Endothelial cell of umbilical vein (primary cell): ENCODE measurements around the gene ZNF438. TPM values are rescaled to one million over a fixed set of nuclear protein-coding genes. Genes with fewer than 3 reads are reported as not detected.

Source experiments
- BruUV-seq: library from RNA; stranded (reverse); fragments of 400-500 nt; replicated peaks from 2 replicates; lab custom pipeline; 2021; lab: Mats Ljungman, UMichigan
- CTCF ChIA-PET: fragments of 300-600, 350-600 bp; sonication (Branson Sonifier 250); formaldehyde crosslinking; loops from one replicate; lab custom pipeline; 2021; ENCODE audit warnings: antibody characterized with exemption, inconsistent platforms; lab: Charles Lee
- POLR2A ChIA-PET: fragments of 300-600, 350-600 bp; sonication (Branson Sonifier 250); formaldehyde crosslinking; loops from one replicate; lab custom pipeline; 2021; ENCODE audit warnings: antibody characterized with exemption, inconsistent platforms; lab: Charles Lee
- DNase-seq: peaks from one replicate; pipeline ENCODE4 v3.0.0-alpha.2; 2011; ENCODE audit warnings: low read depth, low spot score
- FAIRE-seq: peaks from 2 replicates; lab custom pipeline; 2011; peaks lifted over from hg19 to GRCh38; lab: Jason Lieb, UNC
- H2AFZ ChIP-seq: 2 replicates; pipeline ENCODE4 v1.6.0; 2012; ENCODE audit warnings: low read depth, low read length, control low read depth, inconsistent platforms
- H3K27ac ChIP-seq: 2 replicates; pipeline ENCODE4 v1.5.1; 2011; ENCODE audit warnings: low read depth, mild to moderate bottlenecking, control low read depth, low read length, moderate library complexity; ENCODE audit not compliant: insufficient read depth
- H3K27me3 ChIP-seq, 2 experiments: 2 replicates each; pipeline versions ENCODE4 v1.6.0 to v1.6.1; 2011; ENCODE audit warnings: low read length in 2 of 2, mixed read lengths in 1 of 2; ENCODE audit not compliant: control insufficient read depth in 2 of 2, insufficient read depth in 2 of 2
- H3K36me3 ChIP-seq, 2 experiments: 2 replicates in 1 of 2; 3 replicates in 1 of 2; pipeline ENCODE4 v1.5.1; 2011; ENCODE audit warnings: low read length in 2 of 2, mild to moderate bottlenecking in 1 of 2, moderate library complexity in 1 of 2; ENCODE audit not compliant: control insufficient read depth in 2 of 2, insufficient read depth in 2 of 2; ENCODE audit errors: extremely low read depth in 1 of 2
- H3K4me1 ChIP-seq: 3 replicates; pipeline ENCODE4 v1.5.1; 2011; ENCODE audit warnings: mild to moderate bottlenecking, low read length; ENCODE audit not compliant: control insufficient read depth, insufficient read depth; ENCODE audit errors: extremely low read depth
- H3K4me2 ChIP-seq: 2 replicates; pipeline ENCODE4 v1.6.1; 2011; ENCODE audit warnings: low read length, control low read depth, mixed read lengths; ENCODE audit not compliant: insufficient read depth
- H3K4me3 ChIP-seq, 3 experiments: fragments of 200-600 bp in 1 of 3; sonication (generic), shearing (Covaris generic) in 1 of 3; replicated peaks in 1 of 3; 2 replicates each; pipeline ENCODE4 v1.5.1; 2011 to 2016; ENCODE audit warnings: control low read depth in 3 of 3, low read length in 3 of 3, mild to moderate bottlenecking in 2 of 3, inconsistent platforms in 1 of 3, low read depth in 1 of 3, moderate library complexity in 1 of 3; ENCODE audit not compliant: insufficient read depth in 1 of 3
- H3K79me2 ChIP-seq: 2 replicates; pipeline ENCODE4 v1.6.0; 2012; ENCODE audit warnings: low read length, inconsistent platforms; ENCODE audit not compliant: control insufficient read depth, insufficient read depth
- H3K9ac ChIP-seq: replicated peaks from 2 replicates; pipeline ENCODE3; 2011; ENCODE audit warnings: low read length, control low read depth; ENCODE audit not compliant: insufficient read depth; ENCODE audit errors: extremely low read depth
- H3K9me1 ChIP-seq: replicated peaks from 3 replicates; pipeline ENCODE4 v1.6.0; 2011; ENCODE audit warnings: mild to moderate bottlenecking, low read length; ENCODE audit not compliant: control insufficient read depth, insufficient read depth; ENCODE audit errors: extremely low read depth
- H3K9me3 ChIP-seq: replicated peaks from 2 replicates; pipeline ENCODE4 v1.5.1; 2012; ENCODE audit warnings: low read length, inconsistent platforms; ENCODE audit not compliant: control insufficient read depth, insufficient read depth
- H4K20me1 ChIP-seq: replicated peaks from 2 replicates; pipeline ENCODE3; 2011; ENCODE audit warnings: mild to moderate bottlenecking, low read length; ENCODE audit not compliant: control insufficient read depth, insufficient read depth; ENCODE audit errors: extremely low read depth
- EZH2 ChIP-seq: IDR thresholded peaks from 2 replicates; pipeline ENCODE4 v1.6.1; 2012; ENCODE audit warnings: borderline replicate concordance, low read depth, mild to moderate bottlenecking, moderate library complexity, low read length, inconsistent platforms; ENCODE audit not compliant: severe bottlenecking
- FOS ChIP-seq: IDR thresholded peaks from 2 replicates; pipeline ENCODE4 v1.6.1; 2011; ENCODE audit warnings: mild to moderate bottlenecking, low read length, moderate library complexity, borderline replicate concordance; ENCODE audit not compliant: insufficient read depth
- GATA2 ChIP-seq: IDR thresholded peaks from 2 replicates; pipeline ENCODE4 v1.7.0; 2011; ENCODE audit warnings: low read depth, mild to moderate bottlenecking, moderate library complexity, mixed read lengths, low read length; ENCODE audit not compliant: insufficient read length, insufficient read depth
- JUN ChIP-seq: IDR thresholded peaks from 2 replicates; pipeline ENCODE4 v1.6.1; 2011; ENCODE audit warnings: borderline replicate concordance, low read depth; ENCODE audit not compliant: insufficient read length, insufficient read depth
- MAX ChIP-seq: IDR thresholded peaks from 2 replicates; pipeline ENCODE4 v1.6.1; 2011; ENCODE audit not compliant: insufficient read depth, insufficient read length
- MYC ChIP-seq: IDR thresholded peaks from one replicate; pipeline ENCODE4 v1.6.1; 2011; ENCODE audit warnings: mild to moderate bottlenecking, low read depth, low read length
- POLR2A ChIP-seq: IDR thresholded peaks from 2 replicates; pipeline ENCODE4 v1.6.1; 2012; ENCODE audit warnings: low read depth, mild to moderate bottlenecking, control low read depth, low read length
- POLR2AphosphoS5 ChIP-seq: IDR thresholded peaks from 2 replicates; pipeline ENCODE4 v1.6.1; 2012; ENCODE audit warnings: low read depth, mild to moderate bottlenecking, control low read depth, low read length, moderate library complexity; ENCODE audit not compliant: insufficient read depth
- dilution Hi-C: fragments of 300-500 bp; cut with MboI; formaldehyde crosslinking; loops from one replicate; pipeline ENCODE4 v1.15.0; 2019; ENCODE audit warnings: low sequenced_read_pairs; ENCODE audit not compliant: extremely low pct_ligation_motif_present
- intact Hi-C: fragments of 100-400 bp; cut with micrococcal nuclease; formaldehyde crosslinking; loops from one replicate; pipeline ENCODE4 v1.10.0; 2022
- polyA plus RNA-seq, 4 experiments: library from polyadenylated mRNA; depleted of rRNA in 3 of 4; stranded (reverse) in 3 of 4; unstranded in 1 of 4; fragments of >200 nt; gene quantifications; 2 replicates each; pipeline versions ENCODE4 v1.2.1 to v1.2.3, GENCODE V29; 2011 to 2012; ENCODE audit warnings: missing spikeins in 1 of 4
- total RNA-seq: library from RNA; stranded (reverse); gene quantifications from 2 replicates; pipeline ENCODE4 v1.2.3, GENCODE V29; 2021
- TF ChIP-seq, protein P1 (sequence below), 2 donors: IDR thresholded peaks; 1 replicate in 1 of 2; 2 replicates in 1 of 2; pipeline ENCODE4 v1.5.1; 2011; ENCODE audit warnings: low read length in 2 of 2, mild to moderate bottlenecking in 2 of 2, moderate library complexity in 2 of 2, control low read depth in 1 of 2, inconsistent platforms in 1 of 2, low read depth in 1 of 2; ENCODE audit not compliant: insufficient read depth in 1 of 2; ENCODE audit errors: extremely low read depth in 1 of 2

Gene ZNF438
- total and polyA plus RNA-seq, 2 donors (not counting 3 experiments of a cell fraction or from before 2014, with no cell fraction given), result 7.2 to 15.1 TPM

DNA sequence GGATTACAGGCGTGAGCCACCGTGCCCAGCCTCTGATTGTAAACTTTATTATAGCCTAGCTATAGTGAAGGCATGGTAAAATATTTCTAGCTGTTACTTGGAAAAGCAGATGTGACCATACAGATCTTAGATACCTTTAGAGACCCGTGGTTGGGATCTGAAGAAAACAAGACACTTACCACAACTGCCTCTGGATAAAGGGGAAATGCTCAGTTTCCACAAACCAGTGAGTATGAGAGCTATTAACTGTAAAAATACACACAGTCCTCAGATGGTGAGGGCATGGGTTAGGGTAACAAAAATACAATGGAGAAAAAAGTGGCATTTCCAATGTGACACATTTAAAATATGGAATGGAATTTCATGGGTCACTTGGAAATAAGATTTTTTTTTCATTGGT, 63.0 kb downstream of the ZNF438 start:
- CTCF ChIA-PET, result interaction anchor here (0.7 to 1.6 kb wide), 4 partner anchors 10 to 378 kb away, joined by 4 to 5 read pairs (median 4); no protein-coding TSS in a partner anchor
- DNase-seq, result no peak
- intact Hi-C loops, result no loop called here

More for the DNA sequence above, 63.0 kb downstream of the ZNF438 start:
- no peak overlapping the region for H3K9ac ChIP-seq
- H3K27ac ChIP-seq, result peak overlapping the region; percentile 19
- H3K36me3 ChIP-seq, result no peaks in the 10 kb centered on the region
- H3K4me1 ChIP-seq, result peaks cover 41% of the 10 kb centered on the region
- no peaks in the 10 kb centered on the region for H3K27me3 ChIP-seq
- H4K20me1 ChIP-seq, result no peaks in the 10 kb centered on the region
- no peaks in the 10 kb centered on the region for H3K9me1 ChIP-seq
- POLR2A ChIA-PET, result no interaction called here
- FAIRE-seq, result no peak
- TF ChIP-seq, protein P1, sequence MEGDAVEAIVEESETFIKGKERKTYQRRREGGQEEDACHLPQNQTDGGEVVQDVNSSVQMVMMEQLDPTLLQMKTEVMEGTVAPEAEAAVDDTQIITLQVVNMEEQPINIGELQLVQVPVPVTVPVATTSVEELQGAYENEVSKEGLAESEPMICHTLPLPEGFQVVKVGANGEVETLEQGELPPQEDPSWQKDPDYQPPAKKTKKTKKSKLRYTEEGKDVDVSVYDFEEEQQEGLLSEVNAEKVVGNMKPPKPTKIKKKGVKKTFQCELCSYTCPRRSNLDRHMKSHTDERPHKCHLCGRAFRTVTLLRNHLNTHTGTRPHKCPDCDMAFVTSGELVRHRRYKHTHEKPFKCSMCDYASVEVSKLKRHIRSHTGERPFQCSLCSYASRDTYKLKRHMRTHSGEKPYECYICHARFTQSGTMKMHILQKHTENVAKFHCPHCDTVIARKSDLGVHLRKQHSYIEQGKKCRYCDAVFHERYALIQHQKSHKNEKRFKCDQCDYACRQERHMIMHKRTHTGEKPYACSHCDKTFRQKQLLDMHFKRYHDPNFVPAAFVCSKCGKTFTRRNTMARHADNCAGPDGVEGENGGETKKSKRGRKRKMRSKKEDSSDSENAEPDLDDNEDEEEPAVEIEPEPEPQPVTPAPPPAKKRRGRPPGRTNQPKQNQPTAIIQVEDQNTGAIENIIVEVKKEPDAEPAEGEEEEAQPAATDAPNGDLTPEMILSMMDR (IDR thresholded peaks at IDR 0.05; ENCODE audit: extremely low read depth in 1 of 2, insufficient read depth in 1 of 2, low read depth in 1 of 2, low read length in 2 of 2), result no peak
- TF ChIP-seq GATA2, result no peak
- no peak for TF ChIP-seq EZH2
- TF ChIP-seq JUN, result no peak
- TF ChIP-seq MYC, result no peak
- no peak for TF ChIP-seq POLR2AphosphoS5
- TF ChIP-seq FOS, result no peak
- TF ChIP-seq MAX, result no peak
- no peak for TF ChIP-seq POLR2A
- no peak overlapping the region for H3K4me2 ChIP-seq
- peaks cover 6% of the 10 kb centered on the region for H3K79me2 ChIP-seq
- H3K4me3 ChIP-seq, result no peak overlapping the region
- BruUV-seq, result no TSS peak
- no peaks in the 10 kb centered on the region for H3K9me3 ChIP-seq
- H2AFZ ChIP-seq, result no peak overlapping the region
- dilution Hi-C loops, result no loop called here
